Measurements from ENCODE around the gene AOPEP.
"Not testable (repeated sequence)": the region's sequence is repeated elsewhere in the genome, so short reads cannot be mapped to it uniquely, and the experiment has no call there.

AOPEP gene

GRCh38 chr9:94821098-94821887 is 94.8 kb downstream of the AOPEP start:
- DNase-seq = no peak

- no peak for DNase-seq
Measured at GRCh38 chr9:94822273-94822672, 95.8 kb downstream of the AOPEP start.

GRCh38 chr9:94823710-94824109 is 97.2 kb downstream of the AOPEP start:
- DNase-seq = no peak

GRCh38 chr9:94824411-94824810 is 97.9 kb downstream of the AOPEP start:
- no peak for DNase-seq

GRCh38 chr9:94824913-94825610 is 98.6 kb downstream of the AOPEP start:
- no peak for DNase-seq

- no peak for DNase-seq
Measured at GRCh38 chr9:94825611-94825958, 99.1 kb downstream of the AOPEP start.

GRCh38 chr9:94826044-94826443 is 99.5 kb downstream of the AOPEP start:
- DNase-seq = no peak

- DNase-seq = no peak
Measured at GRCh38 chr9:94826644-94827410, 100.3 kb downstream of the AOPEP start.

- no peak for DNase-seq
Measured at GRCh38 chr9:94827584-94828304, 101.2 kb downstream of the AOPEP start.

GRCh38 chr9:94829380-94830070 is 103.0 kb downstream of the AOPEP start:
- DNase-seq = no peak

- DNase-seq = not testable (repeated sequence)
Measured at GRCh38 chr9:94830071-94830604, 103.6 kb downstream of the AOPEP start.

- DNase-seq = no peak
Measured at GRCh38 chr9:94833802-94834201, 107.3 kb downstream of the AOPEP start.

- DNase-seq = no peak
Measured at GRCh38 chr9:94837404-94837803, 110.9 kb downstream of the AOPEP start.

GRCh38 chr9:94839398-94839797 is 112.9 kb downstream of the AOPEP start:
- DNase-seq = no peak

- no peak for DNase-seq
Measured at GRCh38 chr9:94840738-94841137, 114.2 kb downstream of the AOPEP start.

- DNase-seq = no peak
Measured at GRCh38 chr9:94843134-94843533, 116.6 kb downstream of the AOPEP start.

GRCh38 chr9:94846739-94847138 is 120.2 kb downstream of the AOPEP start:
- no peak for DNase-seq

GRCh38 chr9:94847486-94847885 is 121.0 kb downstream of the AOPEP start:
- peak; percentile 80 for DNase-seq

- DNase-seq = not testable (repeated sequence)
Measured at GRCh38 chr9:94848791-94849190, 122.3 kb downstream of the AOPEP start.

- DNase-seq = no peak
Measured at GRCh38 chr9:94850540-94851434, 124.3 kb downstream of the AOPEP start.

- no peak for DNase-seq
Measured at GRCh38 chr9:94851467-94851866, 125.0 kb downstream of the AOPEP start.
